ENCODE results near the gene ERBB4.

GRCh38 chr2:212177724-212178123 is 360.9 kb downstream of the ERBB4 start:
- TF ChIP-seq CTCF (conservative IDR thresholded peaks at IDR 0.05; ENCODE audit: low read length) (peak; percentile 65), EZH2phosphoT487 (IDR thresholded peaks at IDR 0.05; ENCODE audit: borderline replicate concordance) (no peak)
